GM12875 (cell line): Measurements from ENCODE around the gene POMT2.

Experiments
- H3K4me3 ChIP-seq: one replicate; pipeline ENCODE4 v1.5.1; 2011; ENCODE audit warnings: low read depth, low read length, control low read depth
- TF ChIP-seq, protein P1 (sequence below): IDR thresholded peaks from 2 replicates; pipeline ENCODE4 v1.5.1; 2011; ENCODE audit warnings: low read depth, mild to moderate bottlenecking, control low read depth, inconsistent platforms, low read length, moderate library complexity, borderline replicate concordance; ENCODE audit not compliant: insufficient read depth

POMT2 gene

GRCh38 chr14:77275601-77276017, 45.1 kb downstream of the POMT2 start:
- H3K4me3 ChIP-seq, result no peak overlapping the region
- TF ChIP-seq, protein P1, sequence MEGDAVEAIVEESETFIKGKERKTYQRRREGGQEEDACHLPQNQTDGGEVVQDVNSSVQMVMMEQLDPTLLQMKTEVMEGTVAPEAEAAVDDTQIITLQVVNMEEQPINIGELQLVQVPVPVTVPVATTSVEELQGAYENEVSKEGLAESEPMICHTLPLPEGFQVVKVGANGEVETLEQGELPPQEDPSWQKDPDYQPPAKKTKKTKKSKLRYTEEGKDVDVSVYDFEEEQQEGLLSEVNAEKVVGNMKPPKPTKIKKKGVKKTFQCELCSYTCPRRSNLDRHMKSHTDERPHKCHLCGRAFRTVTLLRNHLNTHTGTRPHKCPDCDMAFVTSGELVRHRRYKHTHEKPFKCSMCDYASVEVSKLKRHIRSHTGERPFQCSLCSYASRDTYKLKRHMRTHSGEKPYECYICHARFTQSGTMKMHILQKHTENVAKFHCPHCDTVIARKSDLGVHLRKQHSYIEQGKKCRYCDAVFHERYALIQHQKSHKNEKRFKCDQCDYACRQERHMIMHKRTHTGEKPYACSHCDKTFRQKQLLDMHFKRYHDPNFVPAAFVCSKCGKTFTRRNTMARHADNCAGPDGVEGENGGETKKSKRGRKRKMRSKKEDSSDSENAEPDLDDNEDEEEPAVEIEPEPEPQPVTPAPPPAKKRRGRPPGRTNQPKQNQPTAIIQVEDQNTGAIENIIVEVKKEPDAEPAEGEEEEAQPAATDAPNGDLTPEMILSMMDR, result no peak

- no peak overlapping the region for H3K4me3 ChIP-seq
- TF ChIP-seq, protein P1, result no peak
Measured at GRCh38 chr14:77275041-77275580, 45.6 kb downstream of the POMT2 start.

DNA sequence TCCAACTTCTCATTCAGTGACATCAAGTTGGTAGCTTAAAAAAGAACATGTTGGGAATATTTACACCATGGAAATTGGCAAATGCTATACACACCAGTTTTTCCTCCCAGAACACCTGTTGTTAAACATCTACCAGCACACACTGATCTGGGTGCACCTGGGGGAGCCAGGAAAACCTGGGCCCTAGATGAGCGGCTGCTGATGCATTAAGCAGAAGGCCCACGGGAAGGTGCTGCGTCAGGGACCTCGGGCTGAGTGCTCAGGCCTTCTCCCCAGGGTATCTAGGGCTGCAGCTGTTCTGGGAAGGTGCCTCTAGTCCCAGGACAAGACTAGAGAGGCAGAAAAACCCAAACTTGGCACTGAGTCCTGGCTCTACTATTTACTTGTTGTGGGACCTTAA, 46.9 kb downstream of the POMT2 start:
- TF ChIP-seq, protein P1, result no peak
- H3K4me3 ChIP-seq, result no peak overlapping the region

GRCh38 chr14:77272261-77272660, 48.4 kb downstream of the POMT2 start:
- TF ChIP-seq, protein P1, result no peak
- no peak overlapping the region for H3K4me3 ChIP-seq

GRCh38 chr14:77271113-77271710, 49.5 kb downstream of the POMT2 start, which contains the start of gene NGB:
Gene NGB (minus strand): TSS chr14:77271206. CDS start chr14:77270937, 269 bp downstream.
- TF ChIP-seq, protein P1, result no peak
- no peak within 1 kb of the TSS for H3K4me3 ChIP-seq

DNA sequence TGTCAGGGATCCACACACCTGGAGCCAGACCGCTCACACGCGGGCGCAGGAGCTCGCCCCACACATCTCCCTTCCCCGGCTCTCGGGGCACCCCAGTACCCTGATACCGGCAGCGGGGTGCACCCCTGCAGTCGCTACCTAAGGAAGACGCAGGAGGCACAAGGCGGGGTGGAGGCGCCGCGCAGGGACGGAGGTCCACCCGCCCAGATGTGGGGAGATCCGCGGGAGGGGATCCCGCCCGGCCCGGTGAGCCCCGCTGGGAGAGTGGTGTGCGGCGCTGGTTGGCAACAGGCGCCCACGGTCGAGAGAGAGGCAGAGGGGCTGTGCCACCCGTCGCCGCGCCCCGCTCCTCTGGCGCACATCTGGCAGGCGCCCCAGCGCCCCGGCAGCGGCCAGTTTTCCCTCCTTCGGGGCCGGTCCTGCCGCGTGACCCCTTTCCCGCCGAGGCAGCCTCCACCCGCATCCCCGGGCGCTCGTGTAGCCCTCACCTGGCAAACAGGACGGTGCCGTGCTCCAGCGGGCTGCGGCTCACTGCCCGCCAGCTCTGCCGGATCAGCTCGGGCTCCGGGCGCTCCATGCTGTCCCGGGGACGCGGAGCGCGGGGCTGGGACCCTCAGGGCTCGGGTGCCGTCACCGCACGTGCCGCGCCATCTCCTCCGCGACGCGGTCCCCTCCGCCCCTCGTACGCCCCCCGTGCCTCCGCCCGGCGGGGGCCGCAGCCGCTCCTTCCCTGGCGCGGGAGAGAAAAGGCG, 50.1 kb downstream of the POMT2 start:
- no peak overlapping the region for H3K4me3 ChIP-seq
- TF ChIP-seq, protein P1, result no peak
